Peyer's patch (tissue), 4 donors: Measurements from ENCODE around the gene ZNF891.

Experiments used
- POLR2A ChIP-seq, 2 donors: fragments of 450-650 bp; IDR thresholded peaks; one replicate each; pipeline ENCODE4 v1.5.1; 2017; ENCODE audit warnings: antibody characterized with exemption in 2 of 2, mild to moderate bottlenecking in 2 of 2, moderate library complexity in 2 of 2
- TF ChIP-seq, protein P1 (sequence below), 6 experiments: fragments of 450-650 bp in 4 of 6; fragments of 200-600 bp in 2 of 6; sonication (generic) in 1 of 6; IDR thresholded peaks; one replicate each; pipeline ENCODE4 v1.5.1; 2017 to 2019; ENCODE audit warnings: antibody characterized with exemption in 6 of 6, mild to moderate bottlenecking in 3 of 6, moderate library complexity in 1 of 6

DNA sequence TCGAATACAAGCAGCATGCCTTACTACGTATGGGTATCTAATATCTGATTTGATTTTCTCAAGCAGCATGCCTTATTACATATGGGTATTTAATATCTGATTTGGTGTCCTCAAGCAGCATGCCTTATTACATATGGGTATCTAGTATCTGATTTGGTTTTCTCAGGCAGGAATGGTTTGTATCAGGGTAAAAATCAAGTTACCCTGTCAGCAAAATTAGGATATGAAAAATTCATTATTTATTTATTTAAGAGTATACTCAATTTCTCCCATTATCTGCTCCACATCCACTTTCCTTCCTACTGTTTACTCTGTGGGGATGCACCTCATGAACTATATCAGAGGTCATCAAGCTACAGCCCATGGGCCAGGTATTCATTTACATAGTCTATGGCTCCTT is 21.9 kb downstream of the ZNF891 start:
- TF ChIP-seq, protein P1, sequence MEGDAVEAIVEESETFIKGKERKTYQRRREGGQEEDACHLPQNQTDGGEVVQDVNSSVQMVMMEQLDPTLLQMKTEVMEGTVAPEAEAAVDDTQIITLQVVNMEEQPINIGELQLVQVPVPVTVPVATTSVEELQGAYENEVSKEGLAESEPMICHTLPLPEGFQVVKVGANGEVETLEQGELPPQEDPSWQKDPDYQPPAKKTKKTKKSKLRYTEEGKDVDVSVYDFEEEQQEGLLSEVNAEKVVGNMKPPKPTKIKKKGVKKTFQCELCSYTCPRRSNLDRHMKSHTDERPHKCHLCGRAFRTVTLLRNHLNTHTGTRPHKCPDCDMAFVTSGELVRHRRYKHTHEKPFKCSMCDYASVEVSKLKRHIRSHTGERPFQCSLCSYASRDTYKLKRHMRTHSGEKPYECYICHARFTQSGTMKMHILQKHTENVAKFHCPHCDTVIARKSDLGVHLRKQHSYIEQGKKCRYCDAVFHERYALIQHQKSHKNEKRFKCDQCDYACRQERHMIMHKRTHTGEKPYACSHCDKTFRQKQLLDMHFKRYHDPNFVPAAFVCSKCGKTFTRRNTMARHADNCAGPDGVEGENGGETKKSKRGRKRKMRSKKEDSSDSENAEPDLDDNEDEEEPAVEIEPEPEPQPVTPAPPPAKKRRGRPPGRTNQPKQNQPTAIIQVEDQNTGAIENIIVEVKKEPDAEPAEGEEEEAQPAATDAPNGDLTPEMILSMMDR (IDR thresholded peaks at IDR 0.05), result no peak
- TF ChIP-seq POLR2A (IDR thresholded peaks at IDR 0.05), result no peak
